K562 (cell line): Measurements from ENCODE around the gene TNIK. TPM values are rescaled to one million over a fixed set of nuclear protein-coding genes. Genes with fewer than 3 reads are reported as not detected.

Experiments used
- ATF3 ChIP-seq, 2 experiments: fragments of 450-650 bp in 1 of 2; sonication (generic) in 1 of 2; formaldehyde crosslinking in 1 of 2; IDR thresholded peaks in 1 of 2; conservative IDR thresholded peaks in 1 of 2; 2 replicates each; pipeline versions ENCODE4 v1.6.1 to v1.8.1; 2016 to 2023; ENCODE audit warnings: mild to moderate bottlenecking in 2 of 2, moderate library complexity in 2 of 2, inconsistent platforms in 1 of 2, missing genetic modification reagents in 1 of 2
- CBX3 ChIP-seq, 2 experiments: IDR thresholded peaks; 1 replicate in 1 of 2; 2 replicates in 1 of 2; pipeline ENCODE4 v1.6.1; 2012; ENCODE audit warnings: inconsistent platforms in 2 of 2, low read length in 2 of 2, borderline replicate concordance in 1 of 2, control low read depth in 1 of 2
- CEBPB ChIP-seq: fragments of 450-650 bp; IDR thresholded peaks from 2 replicates; pipeline ENCODE4 v1.6.1; 2016; ENCODE audit warnings: missing genetic modification characterization, missing compliant biosample characterization
- ELF4 ChIP-seq: fragments of 450-650 bp; formaldehyde crosslinking; IDR thresholded peaks from 2 replicates; pipeline ENCODE4 v1.4.0; 2022; ENCODE audit warnings: missing genetic modification characterization
- ETS1 ChIP-seq: conservative IDR thresholded peaks from 2 replicates; pipeline ENCODE4 v1.6.1; 2011; ENCODE audit warnings: low read depth, mild to moderate bottlenecking, low read length; ENCODE audit not compliant: control insufficient read depth
- FOXA1 ChIP-seq: fragments of 450-650 bp; IDR thresholded peaks from 2 replicates; pipeline ENCODE4 v1.6.1; 2016; ENCODE audit warnings: mild to moderate bottlenecking, borderline replicate concordance
- GABPB2 ChIP-seq: fragments of 250-450 bp; sonication (Bioruptor Pico); conservative IDR thresholded peaks from 2 replicates; pipeline ENCODE4 v1.5.1; 2021; ENCODE audit warnings: mild to moderate bottlenecking
- GATA2 ChIP-seq: sonication (generic); formaldehyde crosslinking; IDR thresholded peaks from 2 replicates; pipeline ENCODE4 v1.4.0; 2020; ENCODE audit warnings: mild to moderate bottlenecking, missing genetic modification reagents
- HEY1 ChIP-seq: fragments of 250-450 bp; sonication (Bioruptor Pico); IDR thresholded peaks from 2 replicates; pipeline ENCODE4 v1.5.0; 2020; ENCODE audit warnings: mild to moderate bottlenecking, moderate library complexity, borderline replicate concordance
- HINFP ChIP-seq: fragments of 450-650 bp; conservative IDR thresholded peaks from 2 replicates; pipeline ENCODE4 v1.6.1; 2016; ENCODE audit warnings: missing genetic modification characterization, low read depth, mild to moderate bottlenecking, control low read depth, missing compliant biosample characterization
- LCOR ChIP-seq: sonication (generic); formaldehyde crosslinking; IDR thresholded peaks from 2 replicates; pipeline ENCODE4 v1.8.0; 2022; ENCODE audit warnings: mild to moderate bottlenecking, missing genetic modification reagents
- MBD2 ChIP-seq: sonication (generic); IDR thresholded peaks from 2 replicates; pipeline ENCODE4 v1.6.1; 2016; ENCODE audit warnings: low read depth, borderline replicate concordance
- MEF2D ChIP-seq: conservative IDR thresholded peaks from 2 replicates; pipeline ENCODE4 v1.6.1; 2016; ENCODE audit warnings: low read depth, missing genetic modification characterization, missing compliant biosample characterization
- MTA2 ChIP-seq: fragments of 450-650 bp; IDR thresholded peaks from 2 replicates; pipeline ENCODE4 v1.6.1; 2016; ENCODE audit warnings: low read depth
- NCOA1 ChIP-seq: fragments of 450-650 bp; IDR thresholded peaks from 2 replicates; pipeline ENCODE4 v1.6.1; 2016; ENCODE audit warnings: low read depth
- NELFE ChIP-seq: IDR thresholded peaks from 2 replicates; pipeline ENCODE4 v1.6.1; 2011; ENCODE audit warnings: mild to moderate bottlenecking; ENCODE audit not compliant: insufficient read depth, insufficient read length
- NR1H2 ChIP-seq: sonication (generic); formaldehyde crosslinking; IDR thresholded peaks from 2 replicates; pipeline ENCODE4 v1.4.0; 2020; ENCODE audit warnings: mild to moderate bottlenecking, missing genetic modification reagents
- PTTG1 ChIP-seq: fragments of 450-650 bp; IDR thresholded peaks from 2 replicates; pipeline ENCODE4 v1.6.1; 2016; ENCODE audit warnings: low read depth, mild to moderate bottlenecking, missing genetic modification characterization, missing compliant biosample characterization
- RBM22 ChIP-seq: fragments of 200-400 bp; formaldehyde crosslinking; IDR thresholded peaks from 2 replicates; pipeline ENCODE4 v1.6.1; 2018; ENCODE audit warnings: low read length, low read depth; ENCODE audit not compliant: poor library complexity, severe bottlenecking
- SMAD4 ChIP-seq: fragments of 250-450 bp; sonication (Bioruptor Pico); conservative IDR thresholded peaks from 2 replicates; pipeline ENCODE4 v1.8.0; 2021; ENCODE audit warnings: inconsistent platforms, mild to moderate bottlenecking, moderate library complexity
- TFE3 ChIP-seq: fragments of 450-650 bp; formaldehyde crosslinking; IDR thresholded peaks from 2 replicates; pipeline ENCODE4 v1.4.0; 2020; ENCODE audit warnings: mild to moderate bottlenecking, mixed read lengths
- TRIM28 ChIP-seq: fragments of 450-650 bp; IDR thresholded peaks from 2 replicates; pipeline ENCODE4 v1.6.1; 2017
- ZBTB17 ChIP-seq: fragments of 450-650 bp; formaldehyde crosslinking; IDR thresholded peaks from 2 replicates; pipeline ENCODE4 v1.4.0; 2020; ENCODE audit warnings: mild to moderate bottlenecking
- ZNF75A ChIP-seq: fragments of 450-650 bp; formaldehyde crosslinking; IDR thresholded peaks from 2 replicates; pipeline ENCODE4 v1.4.0; 2020; ENCODE audit warnings: mild to moderate bottlenecking
- polyA plus RNA-seq, 8 experiments: library from polyadenylated mRNA; depleted of rRNA in 4 of 8; stranded (reverse) in 5 of 8; unstranded in 3 of 8; fragments of >200 nt; fragmentation: Nextera tagmentation in 2 of 8; fragmentation: Illumina TruSeq in 1 of 8; extraction: Ambion mirVana in 2 of 8; extraction: Trizol in 1 of 8; gene quantifications; 2 replicates each; pipeline versions ENCODE4 v1.2.1 to v1.2.3, GENCODE V29; 2011 to 2014; ENCODE audit warnings: inconsistent platforms in 1 of 8, missing spikeins in 1 of 8
- total RNA-seq, 7 experiments: library from RNA; depleted of rRNA in 6 of 7; stranded (reverse); fragments of >200 nt in 6 of 7; fragmentation: Illumina TruSeq in 2 of 7; extraction: Trizol in 2 of 7; gene quantifications; 2 replicates each; pipeline versions ENCODE4 v1.2.1 to v1.2.3, GENCODE V29; 2011 to 2021; ENCODE audit warnings: low replicate concordance in 1 of 7

TNIK gene
- total and polyA plus RNA-seq, 9 of the 15 experiments (the other 6 are each of a cell fraction or from before 2014, with no cell fraction given) = 6.6 to 39.0 (median 24.7) TPM

GRCh38 chr3:171159024-171159821 is 301.0 kb downstream of the TNIK start (continued):
- no peak for TF ChIP-seq HINFP (tag)
- no peak for TF ChIP-seq TFE3 (CRISPR knock-in tag)
- TF ChIP-seq GATA2 (CRISPR knock-in tag) = no peak
- TF ChIP-seq MBD2 = no peak
- TF ChIP-seq LCOR (CRISPR knock-in tag) = 0 out of 2 replicates have a peak, but pooled peaks have one; percentile 27
- no peak for TF ChIP-seq ATF3 (IDR thresholded peaks at IDR 0.05)
- no peak for TF ChIP-seq ATF3 (CRISPR knock-in tag; conservative IDR thresholded peaks at IDR 0.05)
- TF ChIP-seq TRIM28 = peak; percentile 73; the same call in 1 of the 2 replicates
- peak; percentile 84; the same call in 1 of the 2 replicates for TF ChIP-seq NCOA1
- TF ChIP-seq ELF4 (CRISPR knock-in tag) = 0 out of 2 replicates have a peak, but pooled peaks have one; percentile 68
- TF ChIP-seq NR1H2 = no peak
- TF ChIP-seq HEY1 = no peak
- TF ChIP-seq GABPB2 (CRISPR knock-in tag) = no peak
- TF ChIP-seq MTA2 = peak; percentile 54
- no peak for TF ChIP-seq PTTG1
- peak in 1 of 2 experiments; percentile 75; a peak in 2 of 3 replicates for TF ChIP-seq CBX3 (IDR thresholded peaks at IDR 0.05; ENCODE audit: borderline replicate concordance in 1 of 2, low read length in 2 of 2)
- no peak for TF ChIP-seq FOXA1
- TF ChIP-seq MEF2D (tag) = peak; percentile 53; the same call in 1 of the 2 replicates
- no peak for TF ChIP-seq ETS1
- TF ChIP-seq RBM22 = no peak
- no peak for TF ChIP-seq ZBTB17 (CRISPR knock-in tag)
- no peak for TF ChIP-seq NELFE
- peak; percentile 73 for TF ChIP-seq SMAD4
- TF ChIP-seq ZNF75A = no peak
- TF ChIP-seq CEBPB (tag) = no peak
